SK-MEL-5 (cell line): ENCODE results near the gene GPRIN1. TPM values are rescaled to one million over a fixed set of nuclear protein-coding genes. Genes with fewer than 3 reads are reported as not detected.
A peak's percentile ranks its signal among the peaks of the same experiment; 100 is the strongest.

ENCODE experiments used
- DNase-seq: peaks from one replicate; pipeline ENCODE4 v3.0.0-alpha.2; 2016; ENCODE audit warnings: low read depth, low spot score
- in situ Hi-C: cut with HindIII; loops from 2 replicates; pipeline ENCODE4 v1.10.0; 2016; ENCODE audit warnings: low sequenced_read_pairs, high pct_unique_total_duplicates, low pct_unique_long_range_greater_than_20kb
- polyA plus RNA-seq, 2 experiments: library from polyadenylated mRNA; depleted of rRNA; stranded (reverse); fragments of >200 nt; gene quantifications; 2 replicates each; pipeline ENCODE4 v1.2.3, GENCODE V29; 2015
- total RNA-seq: library from RNA; depleted of rRNA; stranded (reverse); fragments of >200 nt; shearing (Covaris generic); gene quantifications from 2 replicates; pipeline ENCODE4 v1.2.3, GENCODE V29; 2014; rRNA removed

Gene GPRIN1
- total RNA-seq, result 4.1 and 5.0 TPM in 2 replicates
- polyA plus RNA-seq (2015; cell fraction: cytosol; rRNA removed), result 7.5 and 9.2 TPM in 2 replicates
- 2.4 and 6.7 TPM in 2 replicates for polyA plus RNA-seq (2015; cell fraction: nucleus; rRNA removed)

GRCh38 chr5:176609724-176610434 lies at the start of gene GPRIN1:
Gene GPRIN1, minus strand, starts transcription at chr5:176610156. Its CDS starts 10,322 bp downstream, at chr5:176599834.
- peak; percentile 60 for DNase-seq
- in situ Hi-C loops, result no loop called here

GRCh38 chr5:176659512-176659839 lies 49.5 kb upstream of the GPRIN1 start:
- in situ Hi-C loops, result no loop called here
- DNase-seq, result no peak

GRCh38 chr5:176658817-176659511 lies 49.0 kb upstream of the GPRIN1 start:
- in situ Hi-C loops, result no loop called here
- no peak for DNase-seq

GRCh38 chr5:176658007-176658599 lies 48.1 kb upstream of the GPRIN1 start:
- in situ Hi-C loops, result no loop called here
- peak; percentile 75 for DNase-seq

GRCh38 chr5:176656467-176656990 lies 46.6 kb upstream of the GPRIN1 start:
- no peak for DNase-seq
- in situ Hi-C loops, result no loop called here

GRCh38 chr5:176654856-176655255 lies 44.9 kb upstream of the GPRIN1 start:
- DNase-seq, result no peak
- in situ Hi-C loops, result no loop called here

- in situ Hi-C loops, result no loop called here
- DNase-seq, result no peak
Observed at GRCh38 chr5:176653401-176654385, 43.7 kb upstream of the GPRIN1 start.

GRCh38 chr5:176652136-176652535 lies 42.2 kb upstream of the GPRIN1 start:
- peak; percentile 65 for DNase-seq
- in situ Hi-C loops, result no loop called here

- in situ Hi-C loops, result no loop called here
- no peak for DNase-seq
Observed at GRCh38 chr5:176651472-176651980, 41.6 kb upstream of the GPRIN1 start.

- DNase-seq, result no peak
Observed at GRCh38 chr5:176650354-176650884, 40.5 kb upstream of the GPRIN1 start.

GRCh38 chr5:176648474-176649194 lies 38.7 kb upstream of the GPRIN1 start:
- in situ Hi-C loops, result no loop called here
- DNase-seq, result no peak

More at GRCh38 chr5:176650354-176650884, 40.5 kb upstream of the GPRIN1 start:
- in situ Hi-C loops, result no loop called here

GRCh38 chr5:176647843-176648473 lies 38.0 kb upstream of the GPRIN1 start:
- in situ Hi-C loops, result no loop called here
- DNase-seq, result no peak

- in situ Hi-C loops, result no loop called here
Observed at GRCh38 chr5:176647030-176647842, 37.3 kb upstream of the GPRIN1 start, which contains the start of gene TSPAN17. Gene TSPAN17, plus strand, starts transcription at chr5:176647484. Its CDS starts 132 bp downstream, at chr5:176647616.

GRCh38 chr5:176646707-176647029 lies 36.7 kb upstream of the GPRIN1 start:
- no peak for DNase-seq
- in situ Hi-C loops, result no loop called here

More at GRCh38 chr5:176647030-176647842, 37.3 kb upstream of the GPRIN1 start, which contains the start of gene TSPAN17:
- DNase-seq, result peak; percentile 97

- DNase-seq, result no peak
Observed at GRCh38 chr5:176646049-176646706, 36.2 kb upstream of the GPRIN1 start.

More at GRCh38 chr5:176646049-176646706, 36.2 kb upstream of the GPRIN1 start:
- in situ Hi-C loops, result no loop called here
